Dermis microvascular lymphatic vessel endothelial cell (primary cell): Measurements from ENCODE around the gene ARRB1. TPM values are rescaled to one million over a fixed set of nuclear protein-coding genes. Genes with fewer than 3 reads are reported as not detected.
A peak's percentile ranks its signal among the peaks of the same experiment; 100 is the strongest.
"Not testable (repeated sequence)": the region's sequence is repeated elsewhere in the genome, so short reads cannot be mapped to it uniquely, and the experiment has no call there.

Experiments
- DNase-seq, 2 donors: peaks; one replicate each; pipeline versions ENCODE4 v3.0.0 to v3.0.0-alpha.2; 2010; ENCODE audit warnings: low read depth in 2 of 2
- total RNA-seq: library from RNA; depleted of rRNA; stranded (reverse); fragments of >200 nt; gene quantifications from 2 replicates; pipeline ENCODE4 v1.2.1, GENCODE V29; 2014

Gene ARRB1
- total RNA-seq, 1 donor from 2014 or later, result 167 TPM

DNA sequence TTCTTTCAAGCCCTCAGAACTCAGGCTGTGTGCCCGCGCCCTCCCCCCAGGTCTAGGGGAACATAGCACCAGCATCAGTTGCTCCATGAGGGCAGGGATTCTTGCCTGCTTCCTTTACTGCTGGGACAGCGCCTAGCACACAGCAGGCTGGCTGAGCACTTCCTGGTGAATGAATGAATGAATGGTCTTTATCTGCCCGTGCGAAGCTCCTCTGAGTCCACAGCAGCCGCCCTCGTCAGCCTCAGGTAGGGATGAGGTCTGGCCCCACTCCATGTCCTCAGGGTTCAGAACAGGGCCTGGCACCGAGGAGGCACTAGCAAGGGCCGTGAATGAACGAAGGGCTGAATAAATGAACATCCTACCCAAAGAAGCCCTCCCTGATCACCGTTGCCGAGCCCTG lies 27.3 kb downstream of the ARRB1 start:
- no peak for DNase-seq

DNA sequence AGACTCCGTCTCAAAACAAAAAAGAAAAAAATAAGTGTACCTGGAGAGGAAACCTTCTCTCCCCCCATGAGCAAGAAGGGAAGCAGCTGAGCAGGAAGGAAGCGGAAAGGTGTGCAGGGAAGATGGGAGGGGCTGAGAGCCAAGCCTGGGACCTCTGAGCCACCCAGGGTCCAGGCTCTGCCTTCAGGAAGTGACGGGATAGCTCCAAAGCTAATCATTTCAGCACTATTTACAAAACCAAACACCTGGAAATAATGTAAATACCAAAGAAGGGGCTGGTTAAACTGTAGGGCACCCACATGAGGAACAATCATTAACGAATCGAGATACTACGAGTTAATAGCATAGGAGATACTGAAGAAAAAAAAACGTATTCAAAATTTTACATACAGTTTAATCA lies 27.9 kb downstream of the ARRB1 start:
- DNase-seq, result peak in 1 of 2 donors; percentile 41

DNA sequence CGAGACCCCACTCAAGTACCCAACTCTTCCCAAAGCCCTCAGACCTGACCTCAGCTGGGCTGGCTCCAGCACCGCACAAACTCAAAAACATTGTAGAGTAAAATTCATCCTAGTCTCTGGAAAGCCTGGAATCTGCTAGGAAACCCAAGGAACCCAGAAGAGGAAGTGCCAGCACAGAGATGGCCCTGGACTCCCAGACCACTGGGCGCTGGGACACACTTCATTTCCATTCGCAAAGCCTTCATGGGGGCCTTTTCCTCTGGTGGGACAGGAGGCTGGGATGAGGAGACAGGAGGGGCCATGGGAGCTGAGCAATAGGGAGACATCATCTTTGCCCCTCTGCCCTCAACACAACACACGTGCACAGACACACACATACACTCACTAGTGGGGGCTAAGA lies 30.8 kb downstream of the ARRB1 start:
- DNase-seq, result no peak

DNA sequence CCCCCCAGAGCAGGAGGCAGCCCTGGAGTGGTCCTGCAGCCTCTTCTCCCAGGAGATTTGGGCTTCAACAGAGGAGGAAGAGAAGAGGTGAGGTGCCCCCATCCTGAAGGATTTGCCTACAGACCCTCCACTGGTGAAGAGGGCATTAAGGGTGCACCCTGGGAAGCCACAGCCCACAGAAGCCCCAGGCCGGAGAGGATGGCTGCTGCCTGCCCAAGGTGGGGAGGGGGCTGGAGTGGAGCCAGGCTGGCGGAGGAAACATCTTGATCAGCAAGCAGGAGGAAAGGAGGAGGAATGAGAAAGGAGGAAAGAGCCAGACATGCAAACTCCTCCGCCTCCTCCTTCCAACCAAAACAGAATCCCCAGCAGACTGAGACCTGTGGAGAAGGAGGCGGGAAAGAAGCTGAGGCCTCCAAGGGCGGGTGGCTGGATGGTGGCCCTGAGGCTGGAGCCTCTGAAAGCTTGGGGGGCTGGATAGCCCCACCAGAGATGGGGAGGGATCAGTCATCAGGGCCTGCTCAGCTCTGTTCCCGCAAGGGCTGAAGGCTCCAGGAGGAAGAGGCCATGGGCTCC lies 31.3 kb downstream of the ARRB1 start:
- DNase-seq, result peak in 1 of 2 donors; percentile 33

DNA sequence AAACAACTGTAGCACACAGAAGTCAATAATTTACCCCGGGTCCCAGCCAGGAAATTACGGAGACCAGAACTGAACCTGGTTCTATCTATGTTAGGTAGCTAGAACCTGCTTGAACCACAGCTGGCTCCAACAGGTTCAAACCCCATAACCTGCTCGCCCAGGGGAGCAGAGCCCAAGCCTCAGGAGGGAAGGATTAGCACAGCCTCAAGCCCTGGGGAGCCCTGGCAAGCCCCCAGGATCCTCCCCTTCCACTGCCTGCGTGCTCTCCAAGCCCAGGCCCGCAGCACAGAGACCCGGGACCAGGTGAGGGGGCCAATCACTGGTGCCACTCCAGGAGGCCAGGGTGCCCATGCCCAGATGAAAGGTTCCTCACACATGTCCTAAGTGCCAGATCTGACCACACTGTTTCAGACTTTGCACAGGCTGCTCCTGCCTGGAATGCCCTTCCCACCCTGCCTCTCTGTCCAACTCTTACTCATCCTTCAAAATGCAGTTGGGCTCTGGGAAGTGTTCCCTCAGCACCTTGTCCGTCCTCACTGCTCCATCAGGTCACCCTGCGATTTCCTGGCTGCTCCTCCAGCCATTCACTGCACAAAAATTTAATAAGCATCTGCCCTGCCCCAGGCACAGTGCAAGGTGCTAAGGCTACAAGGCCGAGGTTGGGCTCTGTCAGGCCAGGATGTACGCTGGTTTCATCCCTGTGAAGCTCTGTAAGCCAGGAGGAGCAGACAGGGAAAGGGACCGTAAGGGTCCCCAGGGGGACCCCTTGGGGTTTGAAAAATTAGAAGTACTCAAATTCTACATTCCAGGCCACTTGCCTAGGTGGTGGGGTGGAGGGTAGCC lies 32.2 kb downstream of the ARRB1 start:
- DNase-seq, result no peak

DNA sequence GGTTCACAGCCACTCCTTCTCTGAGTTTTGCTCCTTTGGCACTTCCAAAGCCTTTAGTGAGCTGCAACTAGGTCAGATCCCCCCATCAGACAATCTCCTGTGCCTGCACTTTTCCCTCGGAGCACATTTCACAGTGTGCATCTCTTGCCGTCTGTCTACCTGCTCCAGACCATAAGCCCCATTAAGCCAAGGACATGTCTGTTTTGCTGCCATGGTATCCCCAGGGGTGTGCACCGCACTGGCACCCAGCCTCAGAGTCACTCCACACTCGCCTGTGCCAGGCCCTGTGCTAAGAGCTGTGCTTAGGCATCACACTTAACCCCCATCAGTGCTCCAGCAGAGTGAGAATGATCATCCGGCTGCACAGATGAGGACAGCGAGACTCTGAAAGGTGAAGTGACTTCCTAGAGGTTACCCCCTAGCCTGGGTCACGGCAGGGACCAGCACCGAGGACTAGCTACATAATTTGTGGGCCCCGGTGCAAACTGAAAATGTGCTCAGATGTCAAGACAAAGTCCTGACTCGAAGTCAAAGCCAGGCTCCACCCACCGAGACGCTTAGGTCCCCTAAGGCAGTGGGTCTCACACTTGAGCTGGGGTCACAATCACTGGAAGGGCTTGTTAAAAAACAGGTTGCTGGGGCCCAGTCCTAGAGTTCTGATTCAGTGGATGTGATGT lies 33.9 kb downstream of the ARRB1 start:
- no peak for DNase-seq

DNA sequence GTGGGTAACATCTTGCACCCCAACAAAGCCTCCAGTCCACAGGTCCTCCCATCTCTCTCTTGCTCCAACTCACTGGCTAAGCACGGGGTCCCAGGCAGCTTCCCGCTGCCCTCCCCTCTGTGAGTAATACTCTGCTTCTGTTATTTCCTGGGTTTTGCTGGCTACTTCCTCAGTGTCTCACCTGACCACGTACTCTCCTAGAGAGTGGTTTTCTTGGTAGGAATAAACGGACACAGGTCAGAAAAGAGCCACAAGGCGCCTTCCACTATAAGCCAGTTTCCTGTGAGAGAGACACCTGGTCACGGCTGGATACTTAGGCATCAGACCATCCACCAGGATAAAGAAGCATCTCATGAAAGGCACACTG lies 36.0 kb downstream of the ARRB1 start:
- peak in 1 of 2 donors; percentile 53 for DNase-seq

DNA sequence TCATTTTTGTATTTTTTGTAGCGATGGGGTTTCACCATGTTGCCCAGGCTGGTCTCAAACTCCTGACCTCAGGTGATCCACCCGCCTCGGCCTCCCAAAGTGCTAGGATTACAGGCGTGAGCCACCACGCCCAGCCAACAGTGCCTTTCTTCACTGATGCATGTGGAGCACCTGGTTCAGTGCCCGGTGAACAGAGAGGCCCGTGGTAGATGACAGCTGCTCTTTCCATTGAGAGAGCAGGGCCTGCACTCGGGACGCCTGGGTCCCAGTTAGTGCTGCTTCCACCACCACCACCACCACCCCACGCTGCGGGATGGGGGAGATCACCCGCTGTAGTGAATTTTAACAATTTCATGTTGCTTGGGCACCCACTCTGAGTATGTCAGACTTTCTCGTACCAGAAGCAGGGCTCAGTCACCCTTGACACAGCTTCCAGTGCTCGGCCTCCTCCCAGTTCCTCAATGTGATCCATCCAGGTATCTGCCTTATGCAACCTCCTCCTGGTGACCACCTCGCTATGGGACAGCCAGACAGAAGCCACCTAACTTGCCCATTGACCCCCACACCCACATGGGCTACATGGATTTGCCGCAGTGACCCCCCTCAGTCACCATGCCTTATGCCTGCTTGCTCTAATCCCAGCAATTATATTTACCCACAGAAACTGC lies 36.6 kb downstream of the ARRB1 start:
- DNase-seq, result no peak

DNA sequence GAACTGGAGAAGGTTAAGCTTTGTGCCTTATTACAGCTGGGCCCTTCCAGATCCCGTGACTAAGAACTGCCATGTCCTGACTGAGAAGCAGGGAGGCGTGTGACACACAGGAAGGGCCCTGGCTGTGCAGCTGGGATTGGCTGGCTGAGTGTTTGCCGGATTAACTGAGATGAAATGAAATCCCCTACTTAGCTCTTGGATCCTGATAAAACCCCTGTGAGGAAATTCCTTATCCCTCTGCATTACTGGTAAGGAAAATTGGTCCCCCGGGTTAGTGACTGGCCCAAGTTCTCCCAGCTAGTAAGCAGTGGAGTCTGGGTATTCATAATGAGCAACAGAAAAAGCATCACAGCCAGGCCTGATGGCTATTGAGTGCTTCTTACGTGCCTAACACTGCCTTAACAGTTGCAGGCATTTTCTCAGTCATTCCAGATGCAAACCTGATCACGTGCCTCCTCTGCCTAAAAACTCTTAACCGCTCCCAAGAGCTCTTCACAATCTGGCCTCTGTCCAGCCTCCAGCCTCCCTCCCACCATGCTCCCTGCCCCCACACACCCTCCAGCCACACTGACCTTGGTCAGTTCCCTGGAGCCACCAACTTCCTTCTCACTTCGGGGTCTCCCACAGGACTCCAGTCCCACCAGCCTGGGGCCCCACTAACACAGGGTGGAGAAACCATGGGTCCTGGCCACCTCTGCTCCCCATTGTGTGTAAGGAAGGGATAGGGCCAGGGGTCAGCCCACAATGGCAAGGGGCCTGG lies 37.8 kb downstream of the ARRB1 start:
- DNase-seq, result peak in 1 of 2 donors; percentile 90

DNA sequence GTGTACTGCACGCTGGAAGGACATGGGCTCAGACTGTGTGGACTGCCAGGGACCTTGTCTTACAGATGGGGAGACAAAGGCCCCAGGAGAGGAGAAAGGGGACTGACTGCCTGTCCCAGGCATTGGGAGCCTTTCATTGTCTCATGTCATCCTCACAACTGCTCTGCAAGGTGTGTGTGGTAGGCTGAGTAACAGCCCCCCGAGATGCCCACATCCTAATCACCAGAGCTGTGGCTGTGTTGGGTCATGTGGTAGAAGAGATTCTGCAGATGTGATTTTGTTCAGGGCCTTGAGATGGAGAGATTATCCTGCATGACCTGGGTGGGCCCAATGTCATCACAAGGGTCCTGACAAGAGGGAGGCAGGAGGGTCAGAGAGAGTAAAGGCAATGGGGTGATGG lies 39.1 kb downstream of the ARRB1 start:
- no peak for DNase-seq

DNA sequence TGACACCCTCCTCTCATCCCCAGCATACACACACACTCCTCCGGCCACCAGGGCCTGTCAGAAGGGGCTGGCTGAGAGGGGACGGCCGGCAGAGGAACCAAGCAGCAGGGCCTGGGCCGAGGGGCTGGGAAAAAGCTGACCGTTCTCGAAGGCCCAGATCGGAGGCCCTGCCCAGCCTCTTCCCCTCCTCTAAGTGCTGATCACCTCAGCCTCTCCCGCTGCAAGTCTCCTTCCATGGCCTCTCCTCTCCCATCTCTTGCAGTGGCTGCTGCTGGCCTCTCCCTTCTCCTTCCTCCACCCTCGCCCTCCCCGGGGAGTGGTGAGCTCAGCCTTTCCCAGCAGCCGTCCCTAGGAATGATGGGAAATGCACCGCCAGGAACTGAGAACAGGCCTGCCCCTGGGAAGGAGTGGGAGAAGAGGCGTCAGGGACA lies 39.6 kb downstream of the ARRB1 start:
- DNase-seq, result no peak

DNA sequence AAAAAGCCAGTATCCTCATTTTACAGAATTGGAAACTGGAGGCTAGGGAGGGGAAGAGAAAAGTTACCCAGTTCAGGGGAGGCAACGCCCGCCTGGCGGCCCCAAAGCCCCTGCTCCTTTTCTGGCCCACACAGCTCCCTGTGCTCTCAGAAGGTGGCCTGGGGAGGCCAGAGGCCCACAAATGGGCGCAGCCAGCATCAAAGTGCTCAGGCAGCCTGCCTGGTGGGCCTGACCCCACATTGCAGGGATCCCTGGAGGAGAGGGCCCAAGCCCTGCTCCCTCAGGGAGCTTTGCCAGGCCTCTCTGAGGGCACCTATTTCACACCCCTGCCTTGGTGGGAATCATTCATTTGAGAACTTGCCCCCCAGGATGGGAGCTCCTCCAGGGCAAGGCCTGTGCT lies 42.5 kb downstream of the ARRB1 start:
- no peak for DNase-seq

DNA sequence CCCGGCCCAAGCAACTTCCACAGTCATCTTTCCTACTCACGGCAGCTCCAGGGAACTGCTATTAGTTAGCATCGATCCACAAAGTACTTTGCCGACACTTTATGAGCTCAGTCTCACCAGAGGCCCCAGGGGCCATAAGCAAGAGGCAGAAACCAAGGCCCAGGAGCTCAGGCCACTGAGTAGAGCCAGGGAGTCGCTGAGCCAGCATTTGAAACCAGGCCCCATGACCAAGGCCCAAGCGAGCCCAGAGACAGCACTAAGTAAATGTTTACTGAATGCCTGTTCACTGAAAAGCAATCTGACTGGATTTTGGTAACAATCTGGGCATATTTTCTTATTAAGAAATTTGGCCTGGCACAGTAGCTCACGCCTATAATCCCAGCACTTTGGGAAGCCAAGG lies 43.3 kb downstream of the ARRB1 start:
- no peak for DNase-seq

DNA sequence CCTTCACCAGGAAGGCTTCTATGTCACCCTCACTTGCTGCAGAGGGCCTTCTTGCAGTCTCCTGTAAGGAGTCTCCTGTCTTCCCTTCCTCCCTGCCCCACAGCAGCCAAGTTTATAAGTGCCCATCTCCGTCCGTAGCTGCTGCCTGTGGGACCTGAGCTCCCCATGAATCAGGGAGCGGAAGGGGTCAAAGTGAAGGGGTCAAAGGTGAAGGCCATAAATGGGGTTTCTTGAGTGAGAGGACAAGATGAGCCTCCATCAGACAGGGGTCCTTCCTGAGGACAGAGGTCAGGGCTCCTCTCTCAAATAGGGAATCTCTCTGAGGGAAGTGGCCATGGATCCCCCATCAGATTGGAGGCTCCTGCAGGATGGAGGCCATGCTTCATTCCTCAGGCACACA lies 44.4 kb downstream of the ARRB1 start:
- DNase-seq, result no peak

DNA sequence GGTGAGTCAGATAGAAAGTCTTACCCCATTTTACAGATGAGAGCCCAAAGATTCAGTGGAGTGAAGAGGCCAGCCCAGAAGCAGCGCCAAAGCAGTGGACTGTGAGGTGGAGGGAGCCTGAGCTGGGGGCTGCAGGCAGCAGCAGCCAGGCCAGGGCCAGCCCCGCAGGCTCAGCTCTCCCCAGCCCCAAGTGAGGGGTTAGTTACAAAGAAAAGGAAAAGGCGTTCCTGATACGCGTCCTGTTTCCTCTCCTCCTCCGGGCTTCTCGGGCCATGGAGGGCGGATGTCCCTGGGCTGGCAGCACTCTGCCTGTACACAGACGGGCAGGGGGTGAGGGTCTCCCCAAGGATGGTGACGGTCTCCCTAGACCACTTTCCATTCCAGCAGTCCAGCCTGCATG lies 44.9 kb downstream of the ARRB1 start:
- peak in 1 of 2 donors; percentile 33 for DNase-seq

DNA sequence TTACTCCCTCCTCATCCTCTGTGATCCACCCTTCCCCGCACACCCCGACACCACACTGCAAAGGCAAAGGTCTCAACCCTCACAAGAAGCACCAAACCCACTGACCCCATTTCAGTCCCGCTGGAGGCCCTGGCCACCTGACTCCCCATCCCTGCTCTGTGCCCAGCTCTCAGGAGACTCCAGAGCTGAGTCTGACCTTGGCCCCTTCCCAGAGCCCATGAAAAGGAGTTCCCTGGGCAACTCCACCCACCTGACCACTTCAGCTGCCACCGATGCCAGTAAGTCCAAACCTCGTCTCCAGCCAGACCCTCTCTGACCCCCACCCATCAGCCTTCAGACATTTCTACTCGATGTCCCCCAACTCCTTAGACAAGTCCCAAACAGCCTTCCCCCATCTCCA lies 45.5 kb downstream of the ARRB1 start:
- DNase-seq, result no peak

DNA sequence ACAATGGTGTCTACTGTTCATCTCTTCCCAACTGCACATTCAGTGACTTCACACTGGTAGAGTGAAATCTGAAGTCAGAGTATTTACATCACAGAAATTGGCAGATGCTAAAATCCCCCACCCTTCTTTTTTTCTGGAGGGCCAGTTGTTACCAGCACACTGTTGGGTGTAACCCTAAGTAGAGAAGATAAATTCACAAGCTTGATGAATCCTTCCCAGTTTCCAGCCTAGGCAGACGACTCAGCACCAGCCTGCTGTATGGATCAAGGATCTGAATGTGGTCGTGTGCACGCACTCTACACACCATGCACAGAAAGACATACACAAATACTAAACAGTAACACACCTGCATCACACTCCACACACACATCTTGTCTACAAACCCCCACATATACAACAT lies 46.0 kb downstream of the ARRB1 start:
- no peak for DNase-seq

DNA sequence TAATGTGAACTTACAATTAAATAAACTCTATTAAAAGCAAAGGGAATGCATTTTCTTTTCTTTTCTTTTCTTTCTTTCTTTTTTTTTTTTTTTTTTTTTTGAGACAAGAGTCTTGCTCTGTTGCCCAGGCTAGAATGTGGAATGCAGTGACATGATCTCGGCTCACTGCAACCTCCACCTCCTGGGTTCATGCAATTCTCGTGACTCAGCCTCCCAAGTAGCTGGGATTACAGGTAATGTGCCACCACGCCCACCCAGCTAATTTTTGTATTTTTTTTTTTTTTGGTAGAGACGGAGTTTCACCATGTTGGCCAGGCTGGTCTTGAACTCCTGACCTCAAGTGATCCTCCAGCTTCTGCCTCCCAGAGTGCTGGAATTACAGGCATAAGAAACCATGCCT lies 46.5 kb downstream of the ARRB1 start:
- not testable (repeated sequence) for DNase-seq

DNA sequence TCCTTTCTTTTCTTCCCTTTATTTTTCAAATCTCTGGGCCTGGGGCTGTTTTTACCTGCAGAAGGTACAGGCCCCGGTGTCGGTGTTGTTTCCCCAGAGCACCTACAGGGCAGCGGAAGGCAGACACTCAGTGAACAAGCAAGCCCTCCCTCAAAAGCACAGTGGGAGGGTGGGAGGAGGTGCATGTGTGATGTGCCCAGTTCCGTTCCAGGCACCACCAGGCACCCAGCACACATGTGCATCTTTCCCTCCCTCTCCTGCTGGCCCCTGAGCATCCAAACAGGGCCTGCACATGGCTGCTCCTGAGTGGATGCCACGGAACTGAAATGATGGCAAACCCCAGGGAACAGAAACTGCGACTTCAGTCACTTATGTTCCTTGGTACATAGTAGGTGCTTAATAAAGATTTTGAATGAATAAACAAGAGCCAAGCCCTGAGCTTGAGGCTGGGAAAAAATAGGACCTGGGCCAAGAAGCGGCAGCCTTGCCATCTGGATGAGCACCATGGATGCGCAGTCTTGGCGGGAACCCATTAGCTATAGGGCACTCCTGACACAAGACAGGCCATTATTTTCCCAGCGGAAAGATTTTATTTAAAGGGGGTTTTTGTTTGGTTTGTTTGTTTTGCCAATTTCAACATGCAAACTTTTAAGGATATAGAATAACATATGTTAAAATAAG lies 47.8 kb downstream of the ARRB1 start:
- DNase-seq, result no peak

DNA sequence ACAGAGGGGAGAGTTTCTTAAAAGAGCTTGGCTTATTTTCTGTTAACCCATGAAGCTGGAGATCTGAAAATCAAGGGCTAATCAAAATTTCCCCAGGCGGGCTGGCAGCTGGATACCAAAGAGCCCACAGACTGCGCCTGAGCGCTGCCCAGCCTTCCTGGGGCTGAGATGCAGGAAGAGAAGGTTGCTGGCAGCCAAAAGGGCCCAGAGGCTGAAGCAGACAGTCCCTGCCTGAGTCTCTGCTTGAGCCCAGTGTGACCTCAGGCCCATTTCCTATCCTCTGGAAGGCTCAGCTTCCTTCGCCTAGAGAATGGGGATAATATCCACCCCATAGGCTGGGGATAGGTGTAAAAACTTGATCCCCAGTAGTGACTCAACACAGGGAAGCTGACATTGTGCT lies 49.1 kb downstream of the ARRB1 start:
- DNase-seq, result peak in 1 of 2 donors; percentile 30
